HG02973 (cell line): Measurements from ENCODE around the gene LDB2.
"Not testable (repeated sequence)": the region's sequence is repeated elsewhere in the genome, so short reads cannot be mapped to it uniquely, and the experiment has no call there.

Source experiments
- ATAC-seq: cut with Tn5 transposase; IDR thresholded peaks from one replicate; pipeline ENCODE4 v1.9.1; 2021; ENCODE audit warnings: moderate library complexity; ENCODE audit not compliant: unreplicated experiment

LDB2 gene

DNA sequence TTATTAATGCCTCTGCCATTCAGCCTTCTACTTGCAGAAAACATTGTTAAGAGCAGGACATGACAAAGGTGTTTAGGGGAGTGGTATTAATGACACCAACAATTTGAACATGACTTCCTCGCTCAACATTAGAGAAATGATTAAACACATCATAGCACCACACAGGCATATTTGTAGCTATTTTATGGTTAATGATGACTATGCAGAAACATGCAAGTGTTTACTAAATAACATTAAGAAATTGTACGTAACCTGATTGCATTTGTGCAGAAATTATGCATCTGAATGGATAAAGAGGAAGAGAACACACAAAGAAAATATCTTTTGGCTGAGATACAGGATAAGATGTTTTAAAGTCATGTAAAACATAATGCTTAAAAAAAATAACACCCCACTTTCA is 323.5 kb downstream of the LDB2 start:
- ATAC-seq: no peak

DNA sequence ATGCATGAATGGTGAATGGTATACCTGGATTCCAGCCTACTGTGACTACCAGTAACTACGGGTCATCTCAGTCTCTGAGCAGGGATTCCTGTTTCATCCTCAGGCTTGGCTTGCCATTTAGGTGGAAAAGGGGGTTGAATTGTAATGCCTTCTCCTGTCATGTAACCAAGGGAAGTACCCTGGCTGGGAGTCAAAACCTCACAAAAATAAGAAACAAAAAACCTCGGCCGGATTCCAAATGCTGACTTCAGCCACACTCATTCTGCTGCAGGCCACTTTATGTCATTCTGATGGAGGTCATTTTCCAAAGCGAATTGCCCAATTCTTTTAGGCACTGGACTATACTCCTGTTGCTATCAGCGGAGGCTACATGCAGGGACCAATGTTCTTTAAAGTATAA is 324.7 kb downstream of the LDB2 start:
- no peak for ATAC-seq

DNA sequence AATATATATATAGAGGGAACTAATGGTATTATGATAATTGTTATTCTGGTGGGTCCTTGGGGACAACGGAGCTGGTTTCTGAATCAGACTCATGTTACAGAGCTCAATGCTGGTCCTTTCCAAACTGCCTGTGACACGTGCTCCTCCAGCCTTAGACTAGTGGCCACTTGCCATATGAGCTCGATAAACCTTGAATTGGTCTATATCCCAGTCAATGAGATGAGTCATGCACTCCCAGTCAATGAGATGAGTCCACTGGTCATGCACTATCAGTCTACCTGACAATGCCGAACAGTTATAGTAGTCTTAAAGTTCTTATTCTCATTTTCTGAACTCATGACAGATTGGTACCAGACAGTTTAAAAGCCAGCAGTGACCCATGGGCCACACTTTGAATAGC is 325.2 kb downstream of the LDB2 start:
- ATAC-seq: no peak

DNA sequence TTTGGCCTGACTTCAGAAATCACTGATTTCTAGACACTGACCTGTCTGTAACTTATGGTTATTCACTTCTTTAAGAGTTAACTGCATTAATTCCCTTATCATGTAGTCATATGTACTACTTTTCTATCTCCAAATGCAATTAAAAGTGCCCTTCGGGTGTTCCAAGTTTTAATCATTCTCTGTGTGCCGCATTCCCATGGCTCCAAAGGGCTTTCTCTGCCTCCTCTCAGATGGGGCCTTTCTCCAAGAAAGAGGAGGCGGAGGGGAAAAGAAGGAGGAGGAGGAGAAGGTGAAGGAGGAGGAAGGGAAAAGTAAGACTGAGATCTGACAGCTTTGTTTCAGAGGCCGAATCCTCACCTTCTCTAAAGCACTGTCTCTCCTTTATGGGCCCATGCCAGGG is 325.8 kb downstream of the LDB2 start:
- ATAC-seq: no peak

DNA sequence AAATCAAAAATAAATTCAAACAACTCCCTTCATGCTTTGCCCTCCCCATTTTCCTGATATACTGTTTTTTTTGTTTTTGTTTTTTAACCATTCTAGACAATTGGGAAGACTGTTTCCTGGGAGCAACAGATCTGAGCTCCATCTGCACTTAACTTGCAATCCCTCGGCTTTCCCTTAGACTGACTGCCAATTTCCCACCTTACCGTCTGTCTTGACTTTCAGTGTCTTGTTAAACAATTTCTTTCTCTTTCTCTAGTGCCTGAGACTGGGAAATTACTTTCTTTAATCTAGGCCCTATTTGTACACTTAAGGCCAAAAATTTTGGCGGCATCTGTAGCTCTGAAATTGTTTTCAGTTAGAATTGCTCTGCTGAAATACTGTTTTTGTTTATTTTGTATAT is 326.3 kb downstream of the LDB2 start:
- ATAC-seq: no peak

DNA sequence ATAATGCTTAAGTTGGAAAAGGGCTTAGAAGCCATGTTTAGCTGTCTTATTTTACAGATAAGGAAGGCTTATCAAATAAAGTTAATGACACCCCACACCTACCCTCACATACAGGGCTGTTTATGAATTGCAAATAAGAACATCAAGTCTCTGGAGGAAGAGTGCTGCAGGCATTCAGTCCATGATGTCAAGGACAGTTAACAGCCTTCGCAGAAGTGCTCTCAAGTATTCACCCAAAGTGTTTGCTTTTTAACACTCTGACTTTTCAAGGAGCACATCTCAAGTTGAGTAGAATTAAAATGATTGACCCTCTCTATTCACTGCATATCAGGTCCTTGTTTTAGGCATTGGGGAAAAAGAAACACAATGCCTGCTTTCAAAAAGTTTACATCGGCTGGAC is 328.7 kb downstream of the LDB2 start:
- no peak for ATAC-seq

DNA sequence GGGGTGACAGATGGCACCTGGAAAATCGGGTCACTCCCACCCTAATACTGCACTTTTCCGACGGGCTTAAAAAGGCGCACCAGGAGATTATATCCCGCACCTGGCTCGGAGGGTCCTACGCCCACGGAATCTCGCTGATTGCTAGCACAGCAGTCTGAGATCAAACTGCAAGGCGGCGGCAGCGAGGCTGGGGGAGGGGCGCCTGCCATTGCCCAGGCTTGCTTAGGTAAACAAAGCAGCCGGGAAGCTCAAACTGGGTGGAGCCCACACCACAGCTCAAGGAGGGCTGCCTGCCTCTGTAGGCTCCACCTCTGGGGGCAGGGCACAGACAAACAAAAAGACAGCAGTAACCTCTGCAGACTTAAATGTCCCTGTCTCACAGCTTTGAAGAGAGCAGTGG is 341.1 kb downstream of the LDB2 start:
- ATAC-seq: not testable (repeated sequence)

DNA sequence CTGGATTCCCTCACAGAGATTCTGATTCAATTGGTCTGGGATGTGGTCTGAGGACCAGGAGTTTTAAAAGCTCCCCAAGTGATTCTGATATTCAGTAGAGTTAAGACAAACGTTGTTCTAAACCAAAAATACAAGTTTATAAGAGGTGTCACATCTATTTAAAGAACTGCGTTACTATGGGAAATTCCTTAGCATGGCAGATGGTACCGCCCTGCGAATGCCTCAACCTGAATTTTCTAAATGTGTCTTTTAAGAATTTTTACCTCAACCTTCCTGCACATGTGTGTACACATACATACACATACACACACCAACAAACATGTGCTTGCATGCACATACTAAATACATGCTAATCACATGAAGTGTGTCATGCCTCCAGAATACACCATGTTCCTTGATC is 343.3 kb downstream of the LDB2 start:
- no peak for ATAC-seq

DNA sequence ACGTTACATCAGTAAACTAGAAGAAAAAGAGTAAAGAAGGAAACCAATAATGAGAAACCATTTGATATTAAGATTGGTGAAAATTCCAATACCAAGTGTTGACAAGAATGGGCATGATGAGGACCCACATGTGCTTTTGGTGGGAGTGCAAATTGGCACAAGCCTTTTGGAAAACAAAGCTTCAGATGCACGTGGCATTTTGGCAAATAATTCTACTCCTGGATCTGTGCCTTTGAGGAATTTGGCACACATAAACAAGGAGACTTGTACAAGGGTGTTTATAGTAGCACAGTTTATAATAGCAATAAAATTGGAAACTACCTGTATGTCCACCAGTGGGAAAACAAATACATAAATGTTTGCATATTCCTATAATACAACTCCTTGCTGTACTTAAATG is 347.9 kb downstream of the LDB2 start:
- no peak for ATAC-seq

DNA sequence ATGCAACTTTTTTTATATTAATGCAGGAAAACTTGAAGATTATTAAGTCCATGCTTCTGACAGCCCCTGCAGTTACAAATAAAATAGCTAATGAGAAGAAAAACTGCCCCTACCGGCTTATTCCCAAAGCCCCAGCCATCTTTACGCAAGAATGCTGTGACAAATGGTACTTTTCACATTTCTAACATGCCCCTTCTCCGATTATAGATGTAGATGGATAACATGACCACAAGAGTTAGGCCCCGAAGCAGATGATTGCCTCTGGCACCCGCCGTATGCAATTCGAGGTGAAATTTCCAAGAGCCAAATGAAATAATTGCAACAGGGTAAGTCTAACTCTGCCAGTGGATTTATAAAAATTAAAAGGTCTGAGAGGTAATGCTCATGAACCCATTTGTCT is 352.8 kb downstream of the LDB2 start:
- no peak for ATAC-seq

DNA sequence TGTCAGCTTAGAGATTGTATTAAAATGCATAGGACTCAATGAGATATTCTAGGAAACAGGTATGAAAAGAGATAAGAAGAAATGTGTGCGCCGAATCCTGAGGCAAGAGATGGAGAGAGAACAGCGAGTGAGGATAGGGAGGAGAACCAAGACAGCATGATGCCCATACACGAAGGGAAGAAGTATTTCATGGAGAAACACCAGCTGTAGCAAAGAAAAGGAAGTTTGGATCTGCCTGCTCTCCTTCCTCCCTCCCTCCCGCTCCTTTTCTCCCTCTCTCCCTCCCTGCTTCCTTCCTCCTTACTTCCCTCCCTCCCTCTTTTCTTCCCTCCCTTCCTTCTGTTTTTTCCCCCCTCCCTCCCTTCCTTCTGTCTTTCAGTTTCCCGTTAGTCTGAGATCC is 353.6 kb downstream of the LDB2 start:
- ATAC-seq: no peak

DNA sequence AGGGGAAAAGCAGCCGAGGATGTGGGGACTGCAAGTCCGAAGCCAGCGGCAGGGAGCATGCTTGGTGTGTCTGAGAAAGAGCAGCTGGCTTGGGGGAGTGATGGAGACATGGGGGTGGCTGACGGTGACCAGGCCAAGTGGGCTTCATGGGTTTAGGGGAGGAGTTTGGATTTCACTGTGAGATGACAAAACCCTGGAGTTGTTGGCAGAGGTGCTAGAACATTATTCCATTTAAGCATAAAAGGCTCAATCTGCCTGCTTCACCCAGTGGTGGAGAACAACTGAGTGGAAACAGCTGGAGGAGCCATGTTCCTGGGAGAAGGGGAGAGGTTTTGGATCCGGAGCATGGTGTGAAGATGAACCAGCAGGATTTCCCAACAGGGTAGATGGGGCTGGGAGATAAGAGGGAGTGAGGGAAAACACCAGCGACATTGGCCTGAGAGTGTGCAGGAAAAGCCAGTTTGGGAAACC is 354.2 kb downstream of the LDB2 start:
- no peak for ATAC-seq

DNA sequence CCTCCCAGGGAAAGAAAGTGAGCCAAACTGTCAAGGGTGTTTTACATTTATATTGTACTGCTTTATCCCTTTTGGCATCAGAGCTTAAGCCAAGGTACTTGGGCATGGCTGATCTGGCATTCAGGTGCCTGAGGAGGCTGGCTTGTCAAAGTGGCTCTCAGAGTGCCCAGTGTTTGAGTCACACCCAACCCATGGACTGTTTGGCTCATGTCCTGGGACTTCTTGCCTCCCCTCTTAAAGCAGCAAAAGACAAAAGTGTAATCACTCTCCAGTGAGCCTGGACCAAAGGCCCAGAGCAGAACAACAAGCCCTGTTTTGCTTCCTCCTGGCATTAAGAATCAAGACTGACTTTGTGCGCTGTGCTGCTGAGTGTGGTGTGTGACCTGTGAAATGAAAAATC is 360.5 kb downstream of the LDB2 start:
- no peak for ATAC-seq

DNA sequence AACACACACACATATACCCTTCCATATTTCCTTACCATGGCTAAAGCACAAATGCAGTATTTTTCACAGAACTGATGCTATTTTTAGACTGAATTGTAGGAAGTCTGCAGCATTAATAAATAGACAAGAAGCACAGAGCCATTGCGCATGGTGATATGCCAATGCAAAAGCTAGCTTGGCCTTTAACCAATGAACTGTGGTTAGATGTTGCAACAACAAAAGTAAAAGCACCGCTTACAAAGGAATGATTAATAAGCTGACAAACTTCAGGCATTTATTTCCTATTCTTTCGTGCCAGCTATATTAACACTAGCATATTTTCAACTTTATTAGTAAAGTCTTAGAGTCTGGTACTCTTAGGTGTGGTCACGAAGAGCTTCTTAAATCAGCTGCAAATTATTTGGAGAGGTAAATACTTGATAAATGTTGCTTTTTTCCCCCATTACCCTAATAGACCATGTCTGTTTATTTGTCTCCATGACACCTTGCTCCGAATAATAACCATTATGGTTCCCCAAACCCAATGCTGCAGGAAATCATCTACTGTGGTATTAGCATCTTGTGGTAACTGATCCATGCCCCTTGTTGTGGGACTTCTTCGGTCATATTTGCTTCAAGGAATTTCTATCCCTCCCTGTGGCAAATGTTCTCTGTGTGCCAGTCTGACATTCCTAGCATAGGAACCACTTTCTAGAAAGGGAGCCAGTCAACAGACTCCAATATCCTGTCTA is 366.0 kb downstream of the LDB2 start:
- ATAC-seq: no peak

DNA sequence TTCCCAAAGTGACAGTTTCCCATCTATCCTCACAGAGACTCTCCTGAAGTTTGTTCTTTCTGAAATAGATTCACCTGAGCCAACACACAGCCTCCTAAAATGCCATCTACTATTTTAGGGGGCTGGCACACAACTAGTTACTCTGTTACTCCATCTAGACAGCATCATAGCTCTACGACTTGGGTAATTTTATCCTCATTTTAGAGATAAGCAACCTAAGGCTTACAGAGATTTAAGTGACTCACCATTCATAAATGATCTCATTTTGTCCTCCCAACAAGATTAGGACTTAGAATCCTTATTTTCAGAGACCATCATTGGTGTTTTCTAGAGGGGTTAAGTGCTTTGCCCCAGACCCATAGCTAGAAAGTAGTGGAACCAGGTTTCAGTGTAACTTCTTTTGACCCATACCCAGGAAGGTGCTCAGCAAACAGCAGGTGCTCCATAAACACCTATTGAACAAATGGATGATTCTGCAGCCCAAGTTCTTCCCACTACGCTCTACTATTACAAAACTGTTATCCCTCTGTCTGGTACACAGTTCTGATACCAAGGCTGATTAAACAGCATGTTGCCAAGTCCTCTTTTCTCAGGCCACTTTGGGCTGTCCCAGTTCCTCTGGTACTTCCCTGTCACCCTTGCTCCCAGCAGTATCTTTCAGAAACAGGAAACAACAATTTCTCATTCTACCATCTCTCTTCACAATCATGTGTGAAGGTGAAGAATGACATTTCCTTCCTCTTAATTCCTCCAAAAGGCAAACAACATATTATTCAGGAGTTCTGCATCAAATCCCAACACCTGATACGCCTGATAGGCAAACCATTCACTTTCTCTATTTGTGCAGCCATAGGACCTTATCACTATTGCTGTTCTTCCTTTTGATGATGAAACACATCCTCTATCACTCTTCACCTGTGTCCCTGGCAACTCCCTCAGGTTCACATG is 367.5 kb downstream of the LDB2 start:
- no peak for ATAC-seq

DNA sequence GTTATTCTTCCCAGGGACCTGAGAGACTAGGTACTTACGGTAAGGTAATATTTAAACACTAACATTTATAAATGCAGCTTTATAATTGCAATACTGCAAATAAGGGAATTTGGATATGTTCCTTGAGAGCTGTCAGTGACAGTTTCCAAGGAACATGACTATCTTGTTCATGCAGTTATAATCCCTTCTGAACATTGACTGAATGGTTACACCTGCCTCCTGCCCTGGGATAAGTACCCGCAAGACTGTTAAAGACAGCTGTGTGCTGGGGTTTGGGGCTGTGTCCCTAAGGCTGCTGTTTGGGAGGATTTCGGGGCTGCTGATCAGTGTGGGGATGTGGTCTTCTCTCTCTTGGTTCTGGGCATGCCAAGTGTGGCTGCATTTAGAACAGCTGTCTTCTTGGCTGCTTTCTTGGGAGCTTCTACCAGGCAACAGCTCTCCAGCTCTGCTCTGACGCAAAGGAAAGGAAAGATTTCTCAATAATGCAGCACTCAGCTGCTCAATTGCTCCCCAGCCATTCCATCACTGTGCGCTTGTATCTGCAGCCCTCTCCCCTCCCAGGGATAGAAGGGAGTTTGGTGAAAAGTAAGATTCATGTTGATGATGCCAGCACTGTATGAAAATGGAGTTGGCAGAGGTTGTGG is 373.4 kb downstream of the LDB2 start:
- no peak for ATAC-seq

DNA sequence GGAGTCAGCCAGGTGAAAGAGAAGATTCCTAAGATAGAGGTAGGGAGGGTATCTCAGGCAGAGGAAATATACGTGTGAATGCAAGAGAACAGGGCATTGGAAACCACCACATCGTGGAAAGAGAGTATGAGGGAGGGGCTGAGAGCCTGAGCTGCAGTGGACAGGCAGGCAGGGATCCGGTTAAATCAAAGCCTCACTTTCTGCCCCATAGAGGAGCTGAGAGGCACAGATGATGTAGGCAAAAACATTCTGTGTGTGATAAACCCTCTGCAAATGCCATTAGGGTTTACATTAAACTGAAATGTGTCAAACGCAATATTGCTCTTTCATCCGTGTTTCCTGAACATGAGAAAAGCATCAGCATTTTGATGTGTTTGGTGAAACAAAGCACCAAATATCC is 374.0 kb downstream of the LDB2 start:
- ATAC-seq: no peak

DNA sequence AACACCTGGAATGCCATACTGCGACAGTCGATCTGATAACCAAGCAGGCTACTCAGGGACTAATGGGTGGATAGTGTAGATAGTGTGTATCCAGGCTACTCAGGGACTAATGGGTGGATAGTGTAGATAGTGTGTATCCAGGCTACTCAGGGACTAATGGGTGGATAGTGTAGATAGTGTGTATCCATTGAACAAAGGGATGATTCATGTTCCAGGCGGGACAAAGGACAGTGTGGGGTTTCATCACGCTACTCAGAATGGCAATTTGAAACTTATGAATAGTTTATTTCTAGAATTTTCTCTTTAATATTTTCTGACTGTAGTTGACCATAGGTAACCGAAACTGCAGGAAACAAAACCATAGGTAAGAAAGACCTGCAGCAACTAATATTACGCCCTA is 374.9 kb downstream of the LDB2 start:
- not testable (repeated sequence) for ATAC-seq

DNA sequence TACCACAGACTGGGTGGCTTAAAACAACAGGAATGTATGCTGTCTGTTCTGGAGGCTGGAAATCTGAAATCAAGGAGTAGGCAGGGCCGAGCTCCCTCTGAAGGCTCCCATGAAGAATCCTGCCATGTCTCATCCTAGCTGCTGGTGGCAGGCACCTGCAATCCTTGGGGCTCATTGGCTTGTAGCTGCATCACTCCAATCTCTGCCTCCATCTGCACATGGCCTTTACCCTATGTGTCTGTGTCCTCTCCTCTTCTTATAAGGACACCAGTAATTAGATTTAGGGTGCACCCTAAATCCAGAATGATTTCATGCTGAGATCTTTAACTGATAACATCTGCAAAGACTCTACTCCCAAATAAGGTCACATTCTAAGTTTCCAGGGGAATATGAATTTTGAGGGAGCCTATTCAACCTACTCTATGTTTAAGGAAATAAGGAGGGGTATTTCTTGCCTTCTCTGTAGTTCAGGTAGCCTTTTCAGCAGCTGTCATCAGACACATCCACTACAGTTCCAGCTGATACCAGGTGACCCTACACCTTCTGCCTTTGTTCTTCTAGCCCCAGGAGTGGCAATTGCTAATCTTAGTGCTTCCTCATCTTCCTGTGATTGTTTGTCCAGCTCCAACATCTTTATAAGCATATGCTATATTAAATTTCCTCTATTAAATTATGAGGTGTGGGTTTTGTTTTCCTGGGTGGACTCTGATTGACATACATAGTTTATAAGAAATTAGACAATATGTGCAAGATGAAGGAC is 377.1 kb downstream of the LDB2 start:
- ATAC-seq: no peak

DNA sequence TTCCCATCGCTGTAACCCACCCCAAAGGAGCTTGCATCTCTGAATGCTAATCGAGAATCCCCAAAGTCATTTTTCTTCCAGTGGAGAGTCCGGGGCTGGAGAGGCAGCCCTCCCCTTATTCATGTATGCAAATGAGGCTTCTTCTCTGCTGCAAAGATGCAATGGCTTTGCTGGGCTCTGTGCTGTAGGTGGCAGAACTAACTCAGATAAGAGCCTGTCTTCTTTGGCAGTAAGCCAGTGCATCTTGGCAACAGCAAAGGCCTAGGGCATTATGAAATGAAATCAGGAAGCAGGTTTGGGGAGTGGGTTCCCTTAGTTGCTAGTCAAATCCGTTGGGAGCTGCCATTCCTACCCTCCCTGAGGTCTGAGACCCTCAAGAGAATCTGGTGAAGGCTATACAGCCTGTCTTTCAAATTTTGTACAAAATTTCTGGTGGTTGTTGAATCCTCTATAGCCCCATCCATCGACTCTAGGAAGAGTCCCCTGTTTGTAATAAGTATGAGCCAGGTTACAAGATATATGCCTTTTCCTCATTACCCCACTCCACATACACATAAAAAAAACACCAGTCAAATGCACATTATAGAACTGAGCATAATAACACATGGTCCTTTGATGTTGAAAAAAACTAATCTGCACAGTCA is 381.5 kb downstream of the LDB2 start:
- no peak for ATAC-seq
